H1 (cell line): ENCODE data around the gene HLA-C. TPM values are rescaled to one million over a fixed set of nuclear protein-coding genes. Genes with fewer than 3 reads are reported as not detected.

Experiments
- CTCF ChIA-PET: fragments of 300-600 bp; sonication (Branson Sonifier 250); formaldehyde crosslinking; loops from one replicate; lab custom pipeline; 2021; ENCODE audit not compliant: partially characterized antibody; lab: Charles Lee
- POLR2A ChIA-PET: fragments of 300-600 bp; sonication (Branson Sonifier 250); formaldehyde crosslinking; loops from one replicate; lab custom pipeline; 2021; ENCODE audit warnings: inconsistent platforms; ENCODE audit not compliant: partially characterized antibody; lab: Charles Lee
- DNase-seq, 2 experiments: peaks; one replicate each; pipeline versions ENCODE4 v3.0.0 to v3.0.0-alpha.2; 2010 to 2022; ENCODE audit warnings: low spot score in 2 of 2, low read depth in 1 of 2, mixed read lengths in 1 of 2
- FAIRE-seq: peaks from 2 replicates; lab custom pipeline; 2011; peaks lifted over from hg19 to GRCh38; lab: Jason Lieb, UNC
- H2AFZ ChIP-seq: 2 replicates; pipeline ENCODE4 v1.8.1; 2012; ENCODE audit warnings: low read length, inconsistent platforms
- H2AK5ac ChIP-seq: 2 replicates; pipeline ENCODE4 v1.6.1; 2013; ENCODE audit warnings: low read depth, low read length
- H2BK120ac ChIP-seq: replicated peaks from 2 replicates; pipeline ENCODE3; 2013; ENCODE audit warnings: low read depth, low read length, inconsistent platforms
- H2BK12ac ChIP-seq: 2 replicates; pipeline ENCODE4 v1.6.1; 2013; ENCODE audit warnings: low read depth, low read length
- H2BK15ac ChIP-seq: 2 replicates; pipeline ENCODE4 v1.6.1; 2013; ENCODE audit warnings: low read length
- H2BK20ac ChIP-seq: 2 replicates; pipeline ENCODE4 v1.6.1; 2013; ENCODE audit warnings: low read length
- H2BK5ac ChIP-seq: 2 replicates; pipeline ENCODE4 v1.6.1; 2013; ENCODE audit warnings: low read depth, low read length
- H3K14ac ChIP-seq: 2 replicates; pipeline ENCODE4 v1.6.1; 2013; ENCODE audit warnings: inconsistent platforms; ENCODE audit not compliant: insufficient read length
- H3K18ac ChIP-seq: 2 replicates; pipeline ENCODE4 v1.6.1; 2013; ENCODE audit warnings: low read length; ENCODE audit errors: extremely low read depth
- H3K23ac ChIP-seq: 2 replicates; pipeline ENCODE4 v1.6.1; 2013; ENCODE audit warnings: inconsistent platforms; ENCODE audit not compliant: insufficient read length
- H3K23me2 ChIP-seq: 2 replicates; pipeline ENCODE4 v1.6.1; 2013; ENCODE audit warnings: low read depth, low read length
- H3K27ac ChIP-seq: 2 replicates; pipeline ENCODE4 v1.6.1; 2011; ENCODE audit warnings: low read depth, low read length, inconsistent platforms
- H3K27me3 ChIP-seq, 4 experiments: replicated peaks in 1 of 4; 1 replicate in 1 of 4; 2 replicates in 3 of 4; pipeline versions ENCODE4 v1.6.1 to v1.8.1; 2011 to 2013; ENCODE audit warnings: low read length in 3 of 4, mild to moderate bottlenecking in 3 of 4, inconsistent platforms in 2 of 4, mixed read lengths in 2 of 4, moderate library complexity in 1 of 4; ENCODE audit not compliant: control insufficient read depth in 3 of 4, insufficient read depth in 3 of 4; ENCODE audit errors: extremely low read depth in 1 of 4
- H3K36me3 ChIP-seq, 4 experiments: 2 replicates each; pipeline versions ENCODE4 v1.6.1 to v1.8.1; 2011 to 2013; ENCODE audit warnings: mild to moderate bottlenecking in 4 of 4, low read length in 3 of 4, moderate library complexity in 2 of 4, control low read depth in 1 of 4, inconsistent platforms in 1 of 4; ENCODE audit not compliant: insufficient read depth in 4 of 4, control insufficient read depth in 2 of 4
- H3K4ac ChIP-seq: replicated peaks from 2 replicates; pipeline ENCODE3; 2013; ENCODE audit warnings: low read length, low read depth, mixed read lengths, inconsistent platforms; ENCODE audit not compliant: insufficient read length
- H3K4me1 ChIP-seq, 4 experiments: replicated peaks in 1 of 4; 1 replicate in 1 of 4; 2 replicates in 3 of 4; pipeline versions ENCODE4 v1.6.1 to v1.8.1; 2011 to 2013; ENCODE audit warnings: low read length in 3 of 4, inconsistent platforms in 2 of 4, mixed read lengths in 1 of 4; ENCODE audit not compliant: insufficient read depth in 4 of 4, control insufficient read depth in 3 of 4
- H3K4me2 ChIP-seq, 2 experiments: 2 replicates each; pipeline versions ENCODE4 v1.6.1 to v1.8.1; 2011 to 2013; ENCODE audit warnings: low read depth in 2 of 2, low read length in 2 of 2, control low read depth in 1 of 2, inconsistent platforms in 1 of 2, mild to moderate bottlenecking in 1 of 2; ENCODE audit not compliant: insufficient read depth in 1 of 2
- H3K4me3 ChIP-seq, 4 experiments: fragments of 200-600, 300-600 bp in 1 of 4; sonication (generic), shearing (Covaris generic), sonication (Bioruptor Twin) in 1 of 4; 2 replicates each; pipeline versions ENCODE4 v1.5.1 to v1.8.1; 2011 to 2016; ENCODE audit warnings: low read length in 4 of 4, low read depth in 3 of 4, control low read depth in 2 of 4, inconsistent platforms in 2 of 4, mild to moderate bottlenecking in 2 of 4, mixed read lengths in 1 of 4, moderate library complexity in 1 of 4; ENCODE audit not compliant: insufficient read depth in 2 of 4; ENCODE audit errors: extremely low read depth in 1 of 4
- H3K56ac ChIP-seq: replicated peaks from 2 replicates; pipeline ENCODE3; 2013; ENCODE audit warnings: low read depth, mild to moderate bottlenecking, mixed read lengths, low read length, inconsistent platforms; ENCODE audit not compliant: insufficient read length
- H3K79me1 ChIP-seq: 2 replicates; pipeline ENCODE4 v1.6.1; 2013; ENCODE audit warnings: low read depth, low read length, control low read depth
- H3K79me2 ChIP-seq, 2 experiments: 2 replicates each; pipeline versions ENCODE4 v1.6.1 to v1.8.1; 2012 to 2013; ENCODE audit warnings: low read length in 2 of 2, mild to moderate bottlenecking in 2 of 2, inconsistent platforms in 1 of 2; ENCODE audit not compliant: insufficient read depth in 2 of 2, control insufficient read depth in 1 of 2
- H3K9ac ChIP-seq, 4 experiments: replicated peaks in 1 of 4; 1 replicate in 1 of 4; 2 replicates in 3 of 4; pipeline versions ENCODE4 v1.6.1 to v1.8.1; 2011 to 2013; ENCODE audit warnings: low read depth in 3 of 4, low read length in 3 of 4, control low read depth in 2 of 4, mild to moderate bottlenecking in 2 of 4, moderate library complexity in 2 of 4, inconsistent platforms in 1 of 4; ENCODE audit errors: extremely low read depth in 1 of 4
- H3K9me3 ChIP-seq, 2 experiments: 2 replicates each; pipeline versions ENCODE4 v1.6.1 to v1.8.1; 2012 to 2013; ENCODE audit warnings: mild to moderate bottlenecking in 2 of 2, moderate library complexity in 2 of 2, control low read depth in 1 of 2, inconsistent platforms in 1 of 2, low read depth in 1 of 2, low read length in 1 of 2, mixed read lengths in 1 of 2; ENCODE audit not compliant: insufficient read depth in 2 of 2
- H4K20me1 ChIP-seq, 2 experiments: replicated peaks in 1 of 2; 2 replicates each; pipeline versions ENCODE3 to v1.8.1; 2011 to 2013; ENCODE audit warnings: inconsistent platforms in 2 of 2, low read length in 2 of 2, mild to moderate bottlenecking in 1 of 2; ENCODE audit not compliant: insufficient read depth in 2 of 2, control insufficient read depth in 1 of 2
- H4K5ac ChIP-seq: 2 replicates; pipeline ENCODE4 v1.6.1; 2013; ENCODE audit warnings: low read length, low read depth, mixed read lengths, inconsistent platforms; ENCODE audit not compliant: insufficient read length
- H4K8ac ChIP-seq: 2 replicates; pipeline ENCODE4 v1.8.0; 2013; ENCODE audit warnings: mild to moderate bottlenecking, moderate library complexity, low read length, inconsistent platforms; ENCODE audit not compliant: insufficient read depth; ENCODE audit errors: extremely low read depth
- H4K91ac ChIP-seq: replicated peaks from 2 replicates; pipeline ENCODE3; 2013; ENCODE audit warnings: low read length, mixed read lengths, inconsistent platforms; ENCODE audit not compliant: insufficient read length
- BACH1 ChIP-seq: IDR thresholded peaks from 2 replicates; pipeline ENCODE4 v1.6.1; 2012; ENCODE audit warnings: low read length, improper control_type of control experiment
- CBX5 ChIP-seq: fragments of 300-800, 300-1000 bp; sonication (generic); IDR thresholded peaks from 2 replicates; pipeline ENCODE4 v1.7.1; 2016; ENCODE audit warnings: antibody characterized with exemption, low read length, low read depth
- CREB1 ChIP-seq: IDR thresholded peaks from 2 replicates; pipeline ENCODE4 v1.6.1; 2012; ENCODE audit warnings: inconsistent platforms
- EZH2 ChIP-seq: fragments of 200-600 bp; sonication (generic); IDR thresholded peaks from 2 replicates; pipeline ENCODE4 v1.7.1; 2012; ENCODE audit warnings: low read depth, mild to moderate bottlenecking, moderate library complexity, low read length, inconsistent platforms; ENCODE audit not compliant: severe bottlenecking
- HDAC2 ChIP-seq, 2 experiments: fragments of 300-600 bp in 1 of 2; sonication (generic) in 1 of 2; IDR thresholded peaks; 2 replicates each; pipeline ENCODE4 v1.6.1; 2011 to 2012; ENCODE audit warnings: low read depth in 2 of 2, low read length in 2 of 2, mild to moderate bottlenecking in 2 of 2, moderate library complexity in 2 of 2, borderline replicate concordance in 1 of 2, inconsistent platforms in 1 of 2
- KDM1A ChIP-seq: fragments of 200-600, 300-600 bp; sonication (generic); IDR thresholded peaks from 2 replicates; pipeline ENCODE4 v1.7.1; 2016; ENCODE audit warnings: mild to moderate bottlenecking, low read length, borderline replicate concordance
- KDM4A ChIP-seq: IDR thresholded peaks from one replicate; pipeline ENCODE4 v1.7.1; 2012; ENCODE audit warnings: low read depth, mild to moderate bottlenecking, moderate library complexity, low read length, inconsistent platforms; ENCODE audit not compliant: severe bottlenecking
- NRF1 ChIP-seq: IDR thresholded peaks from 2 replicates; pipeline ENCODE4 v1.6.1; 2011; ENCODE audit warnings: mild to moderate bottlenecking, low read depth, low read length, improper control_type of control experiment
- PHF8 ChIP-seq: fragments of 200-600 bp; sonication (generic); conservative IDR thresholded peaks from 2 replicates; pipeline ENCODE4 v1.7.1; 2012; ENCODE audit warnings: low read depth, mild to moderate bottlenecking, inconsistent platforms, low read length, moderate library complexity
- POLR2A ChIP-seq, 2 experiments: IDR thresholded peaks; 1 replicate in 1 of 2; 2 replicates in 1 of 2; pipeline ENCODE4 v1.6.1; 2011; ENCODE audit warnings: low read depth in 2 of 2, low read length in 2 of 2, mild to moderate bottlenecking in 2 of 2; ENCODE audit errors: control extremely low read depth in 1 of 2
- SAP30 ChIP-seq: fragments of 300-600 bp; sonication (generic); IDR thresholded peaks from 2 replicates; pipeline ENCODE4 v1.7.1; 2012; ENCODE audit warnings: low read length, moderate library complexity, mild to moderate bottlenecking, inconsistent platforms; ENCODE audit not compliant: insufficient read depth, insufficient replicate concordance
- SIN3A ChIP-seq, 2 experiments: IDR thresholded peaks in 1 of 2; conservative IDR thresholded peaks in 1 of 2; 2 replicates each; pipeline ENCODE4 v1.6.1; 2011 to 2012; ENCODE audit warnings: low read length in 2 of 2, improper control_type of control experiment in 1 of 2, low read depth in 1 of 2, mild to moderate bottlenecking in 1 of 2
- SP2 ChIP-seq: IDR thresholded peaks from 2 replicates; pipeline ENCODE4 v1.6.1; 2012; ENCODE audit warnings: mild to moderate bottlenecking, low read length, inconsistent platforms
- SRF ChIP-seq: IDR thresholded peaks from 2 replicates; pipeline ENCODE4 v1.6.1; 2011; ENCODE audit warnings: mild to moderate bottlenecking, low read depth, low read length, moderate library complexity
- WGBS, 2 experiments: shearing (Covaris generic) in 1 of 2; methylation state at CpG; one replicate each; pipeline versions ENCODE4 v1.1.6 to v1.1.7; 2013 to 2015; ENCODE audit warnings: low lambda C conversion rate in 2 of 2, mixed read lengths in 2 of 2, inconsistent platforms in 1 of 2, low coverage in 1 of 2, missing lambda C conversion rate in 1 of 2; ENCODE audit not compliant: insufficient replicate concordance in 2 of 2, insufficient coverage in 1 of 2, insufficient read length in 1 of 2; ENCODE audit errors: extremely low coverage in 1 of 2, missing lambda C conversion rate in 1 of 2; 5-methylcytosine and 5-hydroxymethylcytosine counted together
- polyA plus RNA-seq, 7 experiments: library from polyadenylated mRNA; depleted of rRNA in 3 of 7; stranded (reverse) in 5 of 7; unstranded in 2 of 7; fragments of >200 nt in 5 of 7; fragments of 200-250 nt in 2 of 7; gene quantifications; 1 replicate in 5 of 7; 2 replicates in 1 of 7; 4 replicates in 1 of 7; pipeline versions ENCODE4 v1.2.1 to v1.2.3, GENCODE V29; 2011 to 2013; ENCODE audit warnings: missing spikeins in 2 of 7, mixed read lengths in 2 of 7
- total RNA-seq: library from RNA; stranded (reverse); fragmentation: NEBNext Ultra II Directional; extraction: Animal tissue kit (Norgen Biotek cat#: 25700); gene quantifications from 2 replicates; pipeline ENCODE4 v1.2.1, GENCODE V29; 2021

Gene HLA-C
- total and polyA plus RNA-seq, 2 of the 8 experiments (the other 6 are each of a cell fraction or from before 2014, with no cell fraction given): 245 to 360 TPM

GRCh38 chr6:31268836-31269235 lies 3.1 kb downstream of the HLA-C start:
- peaks cover 4 to 19% (median 14%) of the 10 kb centered on the region in 4 experiments; a peak in 6 of 8 replicates for H3K36me3 ChIP-seq
- DNase-seq (no peak), FAIRE-seq (no peak)
- no peaks in the 10 kb centered on the region for H3K9me3 ChIP-seq
- H3K79me1 ChIP-seq: no peaks in the 10 kb centered on the region
- POLR2A ChIA-PET: interaction anchor here (1.0 kb wide), 1 partner anchor 83 kb away, joined by 3 read pairs; no protein-coding TSS in a partner anchor
- H3K4me2 ChIP-seq: no peak overlapping the region
- no peak overlapping the region for H4K5ac ChIP-seq
- no peak overlapping the region for H4K91ac ChIP-seq
- H3K56ac ChIP-seq: no peak overlapping the region
- no peak overlapping the region for H2BK20ac ChIP-seq
- H3K4ac ChIP-seq: no peak overlapping the region
- 72% methylated on average over 5 of the region's 5 CpGs; no CpG with 5 or more reads in 1 of the 2 experiments for WGBS, 2 experiments
- H3K4me1 ChIP-seq: peaks cover 0 to 8% (median 3%) of the 10 kb centered on the region in 4 experiments; a peak in 3 of 7 replicates
- H4K8ac ChIP-seq: no peak overlapping the region
- H3K14ac ChIP-seq: no peak overlapping the region
- no peak overlapping the region for H3K27ac ChIP-seq
- H3K9ac ChIP-seq: no peak overlapping the region
- no peak overlapping the region for H3K18ac ChIP-seq
- peaks cover 3% of the 10 kb centered on the region; the same call in 1 of the 2 replicates for H3K23me2 ChIP-seq
- no peak overlapping the region for H2BK15ac ChIP-seq
- no peak overlapping the region for H3K23ac ChIP-seq
- H2BK12ac ChIP-seq: no peak overlapping the region
- H4K20me1 ChIP-seq: peaks cover 1 to 3% of the 10 kb centered on the region in 2 experiments
- no peak overlapping the region for H2BK120ac ChIP-seq
- H3K27me3 ChIP-seq: no peaks in the 10 kb centered on the region; a peak in 2 of 7 replicates
- no peak for TF ChIP-seq KDM4A
- TF ChIP-seq CREB1: no peak
- TF ChIP-seq SIN3A (conservative IDR thresholded peaks at IDR 0.05 in 1 of 2, IDR thresholded peaks at IDR 0.05 in 1 of 2; ENCODE audit: low read depth in 1 of 2, low read length in 2 of 2): no peak
- no peak for TF ChIP-seq CBX5
- TF ChIP-seq SP2: no peak
- TF ChIP-seq KDM1A: no peak
- TF ChIP-seq SAP30: no peak
- no peak for TF ChIP-seq NRF1
- no peak for TF ChIP-seq EZH2
- TF ChIP-seq HDAC2 (IDR thresholded peaks at IDR 0.05; ENCODE audit: borderline replicate concordance in 1 of 2, low read depth in 2 of 2, low read length in 2 of 2): no peak
- no peak for TF ChIP-seq SRF
- no peak for TF ChIP-seq BACH1
- no peak for TF ChIP-seq PHF8
- no peak for TF ChIP-seq POLR2A (IDR thresholded peaks at IDR 0.05; ENCODE audit: control extremely low read depth in 1 of 2, low read depth in 2 of 2, low read length in 2 of 2)
- no peak overlapping the region for H2AK5ac ChIP-seq
- CTCF ChIA-PET: interaction anchor here (0.6 to 2.1 kb wide), 4 partner anchors 16 to 63 kb away, joined by 3 to 6 read pairs (median 4); no protein-coding TSS in a partner anchor
- H2BK5ac ChIP-seq: no peak overlapping the region
- H3K79me2 ChIP-seq: no peaks in the 10 kb centered on the region; a peak in 1 of 4 replicates
- no peak overlapping the region for H2AFZ ChIP-seq
- H3K4me3 ChIP-seq: no peak overlapping the region
